IMR-90 (cell line): ENCODE data around the gene BAMBI. TPM values are rescaled to one million over a fixed set of nuclear protein-coding genes. Genes with fewer than 3 reads are reported as not detected.

Experiments
- ATAC-seq: fragments of 200-7000 bp; cut with Tn5 transposase; 2 replicates; pipeline ENCODE4 v1.9.1; 2020; ENCODE audit warnings: low read depth, mild to moderate bottlenecking, moderate library complexity
- BruUV-seq: library from RNA; stranded (reverse); fragments of 400-500 nt; replicated peaks from 2 replicates; lab custom pipeline; 2021; lab: Mats Ljungman, UMichigan
- CTCF ChIA-PET: fragments of 300-600 bp; formaldehyde crosslinking; extraction: SDS; loops from one replicate; lab custom pipeline; 2021; ENCODE audit warnings: antibody characterized with exemption; lab: Yijun Ruan, JAX
- POLR2A ChIA-PET: fragments of 300-600 bp; sonication (Branson Sonifier 250); formaldehyde crosslinking; loops from one replicate; lab custom pipeline; 2022; ENCODE audit warnings: antibody characterized with exemption; ENCODE audit not compliant: unreplicated experiment; lab: Charles Lee
- DNase-seq: peaks from one replicate; pipeline ENCODE4 v3.0.0; 2013
- H2AFZ ChIP-seq: replicated peaks from 2 replicates; pipeline ENCODE3; 2013; ENCODE audit warnings: low read length, mild to moderate bottlenecking; ENCODE audit not compliant: poor library complexity
- H2AK5ac ChIP-seq: 2 replicates; pipeline ENCODE4 v1.6.1; 2013; ENCODE audit warnings: low read depth, low read length, inconsistent platforms
- H2AK9ac ChIP-seq: replicated peaks from 2 replicates; pipeline ENCODE3; 2013; ENCODE audit warnings: mild to moderate bottlenecking, low read depth, low read length, moderate library complexity; ENCODE audit not compliant: poor library complexity
- H2BK120ac ChIP-seq: 2 replicates; pipeline ENCODE4 v1.6.1; 2013; ENCODE audit warnings: low read depth, low read length, inconsistent platforms
- H2BK15ac ChIP-seq: 3 replicates; pipeline ENCODE4 v1.6.1; 2013; ENCODE audit warnings: low read depth, low read length, inconsistent platforms
- H2BK20ac ChIP-seq: 2 replicates; pipeline ENCODE4 v1.6.1; 2013; ENCODE audit warnings: low read depth, mild to moderate bottlenecking, inconsistent platforms, low read length, moderate library complexity
- H2BK5ac ChIP-seq: 2 replicates; pipeline ENCODE4 v1.6.1; 2013; ENCODE audit warnings: mild to moderate bottlenecking, low read depth, low read length, inconsistent platforms; ENCODE audit not compliant: poor library complexity, severe bottlenecking
- H3K14ac ChIP-seq: replicated peaks from 2 replicates; pipeline ENCODE4 v1.6.1; 2013; ENCODE audit warnings: low read depth, low read length, inconsistent platforms
- H3K18ac ChIP-seq: 2 replicates; pipeline ENCODE4 v1.6.1; 2013; ENCODE audit warnings: low read depth, low read length, control low read depth
- H3K23ac ChIP-seq: 2 replicates; pipeline ENCODE4 v1.6.1; 2013; ENCODE audit warnings: low read depth, low read length, inconsistent platforms
- H3K27ac ChIP-seq: 2 replicates; pipeline ENCODE4 v1.5.1; 2013; ENCODE audit warnings: mild to moderate bottlenecking, control low read depth, low read length; ENCODE audit not compliant: insufficient read depth
- H3K27me3 ChIP-seq: 2 replicates; pipeline ENCODE4 v1.6.1; 2013; ENCODE audit warnings: low read length; ENCODE audit not compliant: control insufficient read depth, insufficient read depth
- H3K36me3 ChIP-seq: 2 replicates; pipeline ENCODE4 v1.6.1; 2013; ENCODE audit warnings: low read length, mixed read lengths; ENCODE audit not compliant: control insufficient read depth, insufficient read depth
- H3K4ac ChIP-seq: 2 replicates; pipeline ENCODE4 v1.6.1; 2013; ENCODE audit warnings: low read depth, low read length, inconsistent platforms
- H3K4me1 ChIP-seq: 2 replicates; pipeline ENCODE4 v1.6.1; 2013; ENCODE audit warnings: low read length, mixed read lengths; ENCODE audit not compliant: control insufficient read depth, insufficient read depth
- H3K4me2 ChIP-seq: 2 replicates; pipeline ENCODE4 v1.6.1; 2013; ENCODE audit warnings: low read depth, mild to moderate bottlenecking, control low read depth, low read length, moderate library complexity
- H3K4me3 ChIP-seq: 2 replicates; pipeline ENCODE4 v1.5.1; 2013; ENCODE audit warnings: low read depth, mild to moderate bottlenecking, control low read depth, low read length, moderate library complexity; ENCODE audit not compliant: insufficient read depth
- H3K56ac ChIP-seq: 2 replicates; pipeline ENCODE4 v1.6.1; 2013; ENCODE audit warnings: low read length, inconsistent platforms; ENCODE audit not compliant: insufficient read depth; ENCODE audit errors: extremely low read depth
- H3K79me1 ChIP-seq, 2 experiments: 2 replicates each; pipeline ENCODE4 v1.6.1; 2013; ENCODE audit warnings: low read length in 2 of 2, inconsistent platforms in 1 of 2, low read depth in 1 of 2
- H3K9ac ChIP-seq: 2 replicates; pipeline ENCODE4 v1.6.1; 2013; ENCODE audit warnings: low read depth, low read length, control low read depth
- H3K9me1 ChIP-seq: 2 replicates; pipeline ENCODE4 v1.6.1; 2013; ENCODE audit warnings: low read length, inconsistent platforms; ENCODE audit not compliant: insufficient read depth
- H3K9me3 ChIP-seq: 2 replicates; pipeline ENCODE4 v1.6.1; 2013; ENCODE audit warnings: low read length; ENCODE audit not compliant: control insufficient read depth, insufficient read depth
- H4K20me1 ChIP-seq: 2 replicates; pipeline ENCODE4 v1.6.1; 2013; ENCODE audit warnings: low read length, inconsistent platforms; ENCODE audit not compliant: insufficient read depth
- H4K5ac ChIP-seq: 2 replicates; pipeline ENCODE4 v1.6.1; 2013; ENCODE audit warnings: mild to moderate bottlenecking, low read depth, low read length, control low read depth
- H4K8ac ChIP-seq, 2 experiments: 2 replicates each; pipeline ENCODE4 v1.6.1; 2013; ENCODE audit warnings: low read depth in 2 of 2, low read length in 2 of 2, control low read depth in 1 of 2, inconsistent platforms in 1 of 2
- H4K91ac ChIP-seq: 2 replicates; pipeline ENCODE4 v1.6.1; 2013; ENCODE audit warnings: low read depth, low read length, inconsistent platforms; ENCODE audit not compliant: insufficient read depth
- BHLHE40 ChIP-seq: fragments of 150-350 bp; IDR thresholded peaks from 2 replicates; pipeline ENCODE4 v1.6.1; 2016; ENCODE audit warnings: mild to moderate bottlenecking, low read depth, low read length
- CEBPB ChIP-seq: IDR thresholded peaks from 2 replicates; pipeline ENCODE4 v1.6.1; 2012; ENCODE audit warnings: low read depth, low read length, improper control_type of control experiment
- FOS ChIP-seq: fragments of 150-350 bp; IDR thresholded peaks from 2 replicates; pipeline ENCODE4 v1.6.1; 2016; ENCODE audit warnings: low read depth, low read length
- MAFK ChIP-seq: IDR thresholded peaks from 2 replicates; pipeline ENCODE4 v1.6.1; 2012; ENCODE audit warnings: low read depth, low read length, improper control_type of control experiment
- MAZ ChIP-seq: IDR thresholded peaks from 2 replicates; pipeline ENCODE4 v1.6.1; 2012; ENCODE audit warnings: low read depth, mild to moderate bottlenecking, low read length, improper control_type of control experiment, moderate library complexity, borderline replicate concordance
- NFE2L2 ChIP-seq: fragments of 150-350 bp; IDR thresholded peaks from 2 replicates; pipeline ENCODE4 v1.6.1; 2016; ENCODE audit warnings: low read depth, mild to moderate bottlenecking, low read length
- POLR2A ChIP-seq: IDR thresholded peaks from 2 replicates; pipeline ENCODE4 v1.6.1; 2012; ENCODE audit warnings: mild to moderate bottlenecking, low read depth, low read length
- RAD21 ChIP-seq: IDR thresholded peaks from 2 replicates; pipeline ENCODE4 v1.6.1; 2012; ENCODE audit warnings: low read length, improper control_type of control experiment
- RCOR1 ChIP-seq: IDR thresholded peaks from 2 replicates; pipeline ENCODE4 v1.6.1; 2012; ENCODE audit warnings: mild to moderate bottlenecking, low read length, improper control_type of control experiment; ENCODE audit not compliant: insufficient replicate concordance
- SMC3 ChIP-seq: fragments of 150-350 bp; IDR thresholded peaks from 2 replicates; pipeline ENCODE4 v1.6.1; 2016; ENCODE audit warnings: low read depth, mild to moderate bottlenecking, antibody characterized with exemption, low read length, moderate library complexity
- WGBS, 2 experiments: methylation state at CpG; one replicate each; pipeline versions ENCODE4 v1.1.5 to v1.1.7; 2013; ENCODE audit warnings: missing lambda C conversion rate in 2 of 2; ENCODE audit not compliant: insufficient read length in 1 of 2; ENCODE audit errors: extremely low coverage in 2 of 2; 5-methylcytosine and 5-hydroxymethylcytosine counted together
- dilution Hi-C: fragments of 300-500 bp; cut with HindIII; formaldehyde crosslinking; loops from one replicate; pipeline ENCODE4 v1.14.3; 2018; ENCODE audit warnings: low sequenced_read_pairs; ENCODE audit not compliant: unreplicated experiment
- in situ Hi-C: fragments of 300-500 bp; cut with MboI; formaldehyde crosslinking; loops from 3 replicates; pipeline ENCODE4 v1.14.3; 2019; ENCODE audit warnings: low sequenced_read_pairs, inconsistent platforms, mixed read lengths
- intact Hi-C: fragments of 100-400 bp; cut with micrococcal nuclease; formaldehyde crosslinking; loops from 2 replicates; pipeline ENCODE4 v1.10.0; 2022
- polyA plus RNA-seq, 3 experiments: library from polyadenylated mRNA; depleted of rRNA; stranded (reverse); fragments of >200 nt; gene quantifications; 2 replicates each; pipeline ENCODE4 v1.2.3, GENCODE V29; 2012; ENCODE audit warnings: low replicate concordance in 1 of 3
- total RNA-seq: library from RNA; depleted of rRNA; stranded (reverse); fragments of >200 nt; gene quantifications from 2 replicates; pipeline ENCODE4 v1.2.3, GENCODE V29; 2012
- TF ChIP-seq, protein P1 (sequence below): conservative IDR thresholded peaks from 2 replicates; pipeline ENCODE4 v1.5.1; 2012; ENCODE audit warnings: mild to moderate bottlenecking, low read depth, low read length, improper control_type of control experiment

BAMBI gene
- total and polyA plus RNA-seq, 2 of the 4 experiments (the other 2 are of a cell fraction), result 14.4 to 19.4 TPM

- Histone ChIP-seq H4K20me1 (no peaks in the 10 kb centered on the region), H3K9me1 (no peaks in the 10 kb centered on the region), H2BK20ac (no peak overlapping the region), H4K91ac (no peak overlapping the region), H3K9me3 (0 out of 2 replicates have a peak, but pooled peaks cover 2% of the 10 kb centered on the region), H3K4me1 (no peaks in the 10 kb centered on the region), H3K4ac (no peak overlapping the region), H2AFZ (no peak overlapping the region), H3K27me3 (peaks cover 10% of the 10 kb centered on the region), H3K79me1 (no peaks in the 10 kb centered on the region), H4K5ac (no peak overlapping the region), H3K18ac (no peak overlapping the region), H3K56ac (no peak overlapping the region), H3K4me2 (no peak overlapping the region), H3K36me3 (no peaks in the 10 kb centered on the region), H4K8ac (no peak overlapping the region), H2BK5ac (no peak overlapping the region), H3K14ac (no peak overlapping the region), H3K23ac (no peak overlapping the region), H3K27ac (no peak overlapping the region), H3K9ac (no peak overlapping the region), H2AK5ac (no peak overlapping the region), H2BK120ac (no peak overlapping the region), H2BK15ac (no peak overlapping the region), H3K4me3 (no peak overlapping the region), H2AK9ac (no peak overlapping the region)
- dilution Hi-C loops, result no loop called here
- in situ Hi-C loops, result no loop called here
- TF ChIP-seq SMC3 (no peak), BHLHE40 (no peak), RAD21 (no peak), RCOR1 (no peak), MAZ (no peak), MAFK (no peak), NFE2L2 (no peak), POLR2A (no peak), FOS (no peak), CEBPB (no peak)
- TF ChIP-seq, protein P1, sequence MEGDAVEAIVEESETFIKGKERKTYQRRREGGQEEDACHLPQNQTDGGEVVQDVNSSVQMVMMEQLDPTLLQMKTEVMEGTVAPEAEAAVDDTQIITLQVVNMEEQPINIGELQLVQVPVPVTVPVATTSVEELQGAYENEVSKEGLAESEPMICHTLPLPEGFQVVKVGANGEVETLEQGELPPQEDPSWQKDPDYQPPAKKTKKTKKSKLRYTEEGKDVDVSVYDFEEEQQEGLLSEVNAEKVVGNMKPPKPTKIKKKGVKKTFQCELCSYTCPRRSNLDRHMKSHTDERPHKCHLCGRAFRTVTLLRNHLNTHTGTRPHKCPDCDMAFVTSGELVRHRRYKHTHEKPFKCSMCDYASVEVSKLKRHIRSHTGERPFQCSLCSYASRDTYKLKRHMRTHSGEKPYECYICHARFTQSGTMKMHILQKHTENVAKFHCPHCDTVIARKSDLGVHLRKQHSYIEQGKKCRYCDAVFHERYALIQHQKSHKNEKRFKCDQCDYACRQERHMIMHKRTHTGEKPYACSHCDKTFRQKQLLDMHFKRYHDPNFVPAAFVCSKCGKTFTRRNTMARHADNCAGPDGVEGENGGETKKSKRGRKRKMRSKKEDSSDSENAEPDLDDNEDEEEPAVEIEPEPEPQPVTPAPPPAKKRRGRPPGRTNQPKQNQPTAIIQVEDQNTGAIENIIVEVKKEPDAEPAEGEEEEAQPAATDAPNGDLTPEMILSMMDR, result no peak
- WGBS, 2 experiments, result 55% methylated on average over 2 of the region's 5 CpGs; no CpG with 5 or more reads in 1 of the 2 experiments
- ATAC-seq (no peak), DNase-seq (no peak)
- ChIA-PET CTCF (no interaction called here), POLR2A (no interaction called here)
- intact Hi-C loops, result no loop called here
- no TSS peak for BruUV-seq
Observed at GRCh38 chr10:28644647-28645046, 32.7 kb upstream of the BAMBI start.
